GM18520 (cell line): Measurements from ENCODE around the gene SPTLC1.
"Not testable (repeated sequence)": the region's sequence is repeated elsewhere in the genome, so short reads cannot be mapped to it uniquely, and the experiment has no call there.

Source experiments
- ATAC-seq: cut with Tn5 transposase; IDR thresholded peaks from one replicate; pipeline ENCODE4 v1.9.1; 2021; ENCODE audit not compliant: unreplicated experiment

Gene SPTLC1

GRCh38 chr9:92115071-92115858, at the start of gene SPTLC1:
Gene SPTLC1, minus strand, starts transcription at chr9:92115413. Its CDS starts 43 bp downstream, at chr9:92115370.
- ATAC-seq = peak; percentile 90

- ATAC-seq = no peak
These were observed 49.8 kb upstream of the SPTLC1 start for GRCh38 chr9:92164975-92165374.

GRCh38 chr9:92164490-92164889, 49.3 kb upstream of the SPTLC1 start:
- no peak for ATAC-seq

- no peak for ATAC-seq
These were observed 48.1 kb upstream of the SPTLC1 start for GRCh38 chr9:92163276-92163675.

GRCh38 chr9:92160786-92161185, 45.6 kb upstream of the SPTLC1 start:
- ATAC-seq = no peak

- ATAC-seq = no peak
These were observed 43.8 kb upstream of the SPTLC1 start for GRCh38 chr9:92159058-92159457.

- no peak for ATAC-seq
These were observed 42.9 kb upstream of the SPTLC1 start for GRCh38 chr9:92158097-92158601.

- not testable (repeated sequence) for ATAC-seq
These were observed 40.5 kb upstream of the SPTLC1 start for GRCh38 chr9:92155736-92156135.

- no peak for ATAC-seq
These were observed 40.0 kb upstream of the SPTLC1 start for GRCh38 chr9:92155221-92155620.

GRCh38 chr9:92153466-92154415, 38.5 kb upstream of the SPTLC1 start:
- not testable (repeated sequence) for ATAC-seq

GRCh38 chr9:92151691-92152393, 36.6 kb upstream of the SPTLC1 start:
- ATAC-seq = no peak

- ATAC-seq = not testable (repeated sequence)
These were observed 35.6 kb upstream of the SPTLC1 start for GRCh38 chr9:92150501-92151470.

GRCh38 chr9:92147852-92148180, 32.6 kb upstream of the SPTLC1 start:
- no peak for ATAC-seq

- no peak for ATAC-seq
These were observed 32.0 kb upstream of the SPTLC1 start for GRCh38 chr9:92147030-92147851.

GRCh38 chr9:92146610-92147009, 31.4 kb upstream of the SPTLC1 start:
- no peak for ATAC-seq

GRCh38 chr9:92145784-92146183, 30.6 kb upstream of the SPTLC1 start:
- not testable (repeated sequence) for ATAC-seq

GRCh38 chr9:92142329-92142728, 27.1 kb upstream of the SPTLC1 start:
- ATAC-seq = no peak

GRCh38 chr9:92141144-92142129, 26.2 kb upstream of the SPTLC1 start:
- no peak for ATAC-seq
